Neural cell (in vitro differentiated cells): Measurements from ENCODE around the gene KREMEN1. TPM values are rescaled to one million over a fixed set of nuclear protein-coding genes. Genes with fewer than 3 reads are reported as not detected.

ENCODE experiments used
- H2AFZ ChIP-seq: fragments of 200-600, 300-800 bp; sonication (generic), shearing (Covaris generic); 2 replicates; pipeline ENCODE4 v1.6.0; 2014; ENCODE audit warnings: low read depth, mild to moderate bottlenecking, antibody characterized with exemption, low read length, moderate library complexity
- H3F3A ChIP-seq: fragments of 200-600 bp; shearing (Covaris generic); 2 replicates; pipeline ENCODE4 v1.6.1; 2016; ENCODE audit warnings: mild to moderate bottlenecking, moderate library complexity, mixed read lengths, antibody characterized with exemption, low read length; ENCODE audit not compliant: insufficient read depth, poor library complexity, severe bottlenecking
- H3K27ac ChIP-seq: fragments of 200-600, 300-800 bp; sonication (generic), shearing (Covaris generic); 2 replicates; pipeline ENCODE4 v1.5.1; 2014; ENCODE audit warnings: mild to moderate bottlenecking, low read length, moderate library complexity
- H3K27me3 ChIP-seq: fragments of 300-800, 200-600 bp; sonication (generic), shearing (Covaris generic); 2 replicates; pipeline ENCODE4 v1.6.0; 2014; ENCODE audit warnings: mild to moderate bottlenecking, low read depth, low read length, moderate library complexity; ENCODE audit not compliant: insufficient read depth
- H3K36me3 ChIP-seq: fragments of 300-800, 200-600 bp; sonication (generic), shearing (Covaris generic); 2 replicates; pipeline ENCODE4 v1.5.1; 2014; ENCODE audit warnings: mild to moderate bottlenecking, antibody characterized with exemption, low read length, moderate library complexity; ENCODE audit not compliant: insufficient read depth
- H3K4me2 ChIP-seq: fragments of 300-800, 200-600 bp; sonication (generic), shearing (Covaris generic); 2 replicates; pipeline ENCODE4 v1.6.0; 2014; ENCODE audit warnings: mild to moderate bottlenecking, low read length
- H3K4me3 ChIP-seq: fragments of 300-800, 200-600 bp; sonication (generic), shearing (Covaris generic); 2 replicates; pipeline ENCODE4 v1.5.1; 2014; ENCODE audit warnings: mild to moderate bottlenecking, low read length, moderate library complexity
- H3K79me2 ChIP-seq: fragments of 200-600 bp; shearing (Covaris generic); replicated peaks from 2 replicates; pipeline ENCODE4 v1.6.0; 2014; ENCODE audit warnings: mild to moderate bottlenecking, low read length, moderate library complexity; ENCODE audit not compliant: insufficient read depth
- H3K9ac ChIP-seq: fragments of 300-800, 200-600 bp; sonication (generic), shearing (Covaris generic); 2 replicates; pipeline ENCODE4 v1.6.1; 2016; ENCODE audit warnings: mild to moderate bottlenecking, low read length, mixed read lengths
- H3K9me2 ChIP-seq: fragments of 200-600 bp; shearing (Covaris generic); 2 replicates; pipeline ENCODE4 v1.6.1; 2016; ENCODE audit warnings: mild to moderate bottlenecking, low read length, mixed read lengths; ENCODE audit not compliant: insufficient read depth
- H3K9me3 ChIP-seq: fragments of 200-600, 300-800 bp; sonication (generic), shearing (Covaris generic); 2 replicates; pipeline ENCODE4 v1.6.1; 2016; ENCODE audit warnings: mild to moderate bottlenecking, mixed run types, low read length, moderate library complexity, mixed read lengths
- H4K20me1 ChIP-seq: fragments of 200-600 bp; shearing (Covaris generic); 2 replicates; pipeline ENCODE4 v1.6.1; 2016; ENCODE audit warnings: mild to moderate bottlenecking, mixed run types; ENCODE audit not compliant: insufficient read depth
- EP300 ChIP-seq: fragments of 450-650 bp; conservative IDR thresholded peaks from 2 replicates; pipeline ENCODE4 v1.6.1; 2014; ENCODE audit warnings: antibody characterized with exemption, mild to moderate bottlenecking, moderate library complexity; ENCODE audit not compliant: poor library complexity, severe bottlenecking
- EZH2 ChIP-seq: fragments of 200-600, 300-800 bp; shearing (Covaris generic), sonication (generic); IDR thresholded peaks from 2 replicates; pipeline ENCODE4 v1.6.1; 2014; ENCODE audit warnings: antibody characterized with exemption, low read length, borderline replicate concordance, mild to moderate bottlenecking; ENCODE audit not compliant: insufficient read depth, poor library complexity, severe bottlenecking
- MXI1 ChIP-seq: fragments of 450-650 bp; conservative IDR thresholded peaks from 2 replicates; pipeline ENCODE4 v1.6.1; 2014; ENCODE audit warnings: antibody characterized with exemption, mild to moderate bottlenecking; ENCODE audit not compliant: poor library complexity, severe bottlenecking
- POLR2AphosphoS5 ChIP-seq: IDR thresholded peaks from 2 replicates; pipeline ENCODE4 v1.6.1; 2012
- RAD21 ChIP-seq: fragments of 450-650 bp; conservative IDR thresholded peaks from 2 replicates; pipeline ENCODE4 v1.6.1; 2014; ENCODE audit warnings: antibody characterized with exemption, mild to moderate bottlenecking, moderate library complexity
- REST ChIP-seq: IDR thresholded peaks from 2 replicates; pipeline ENCODE4 v1.6.1; 2012; ENCODE audit warnings: borderline replicate concordance
- SMC3 ChIP-seq: fragments of 450-650 bp; conservative IDR thresholded peaks from 2 replicates; pipeline ENCODE4 v1.6.1; 2014; ENCODE audit warnings: antibody characterized with exemption, mild to moderate bottlenecking, moderate library complexity; ENCODE audit not compliant: poor library complexity
- TAF1 ChIP-seq: IDR thresholded peaks from 2 replicates; pipeline ENCODE4 v1.6.1; 2012; ENCODE audit warnings: low read depth
- polyA plus RNA-seq: library from polyadenylated mRNA; depleted of rRNA; stranded (reverse); fragments of >200 nt; gene quantifications from 2 replicates; pipeline ENCODE4 v1.2.3, GENCODE V29; 2014
- TF ChIP-seq, protein P1 (sequence below): fragments of 450-650 bp; IDR thresholded peaks from 2 replicates; pipeline ENCODE4 v1.5.1; 2014; ENCODE audit warnings: antibody characterized with exemption, mild to moderate bottlenecking, moderate library complexity; ENCODE audit not compliant: poor library complexity, severe bottlenecking

KREMEN1 gene
- polyA plus RNA-seq, 1 donor from 2014 or later = 3.3 TPM

- no peak overlapping the region for H3K9ac ChIP-seq
- H3K27me3 ChIP-seq = no peaks in the 10 kb centered on the region
- no peaks in the 10 kb centered on the region for H3K9me2 ChIP-seq
- no peaks in the 10 kb centered on the region for H3K79me2 ChIP-seq
- no peak overlapping the region for H3K4me2 ChIP-seq
- no peaks in the 10 kb centered on the region for H4K20me1 ChIP-seq
- H3F3A ChIP-seq = no peaks in the 10 kb centered on the region
- TF ChIP-seq REST = no peak
- no peak for TF ChIP-seq POLR2AphosphoS5
- no peak for TF ChIP-seq SMC3
- no peak for TF ChIP-seq MXI1
- no peak for TF ChIP-seq EZH2
- TF ChIP-seq RAD21 = no peak
- no peak for TF ChIP-seq EP300
- TF ChIP-seq TAF1 = no peak
- TF ChIP-seq, protein P1, sequence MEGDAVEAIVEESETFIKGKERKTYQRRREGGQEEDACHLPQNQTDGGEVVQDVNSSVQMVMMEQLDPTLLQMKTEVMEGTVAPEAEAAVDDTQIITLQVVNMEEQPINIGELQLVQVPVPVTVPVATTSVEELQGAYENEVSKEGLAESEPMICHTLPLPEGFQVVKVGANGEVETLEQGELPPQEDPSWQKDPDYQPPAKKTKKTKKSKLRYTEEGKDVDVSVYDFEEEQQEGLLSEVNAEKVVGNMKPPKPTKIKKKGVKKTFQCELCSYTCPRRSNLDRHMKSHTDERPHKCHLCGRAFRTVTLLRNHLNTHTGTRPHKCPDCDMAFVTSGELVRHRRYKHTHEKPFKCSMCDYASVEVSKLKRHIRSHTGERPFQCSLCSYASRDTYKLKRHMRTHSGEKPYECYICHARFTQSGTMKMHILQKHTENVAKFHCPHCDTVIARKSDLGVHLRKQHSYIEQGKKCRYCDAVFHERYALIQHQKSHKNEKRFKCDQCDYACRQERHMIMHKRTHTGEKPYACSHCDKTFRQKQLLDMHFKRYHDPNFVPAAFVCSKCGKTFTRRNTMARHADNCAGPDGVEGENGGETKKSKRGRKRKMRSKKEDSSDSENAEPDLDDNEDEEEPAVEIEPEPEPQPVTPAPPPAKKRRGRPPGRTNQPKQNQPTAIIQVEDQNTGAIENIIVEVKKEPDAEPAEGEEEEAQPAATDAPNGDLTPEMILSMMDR = no peak
- H3K4me3 ChIP-seq = no peak overlapping the region
- H3K27ac ChIP-seq = no peak overlapping the region
- no peaks in the 10 kb centered on the region for H3K9me3 ChIP-seq
- no peaks in the 10 kb centered on the region for H3K36me3 ChIP-seq
- H2AFZ ChIP-seq = no peak overlapping the region
These were observed 139.9 kb downstream of the KREMEN1 start for GRCh38 chr22:29212743-29213142.

DNA sequence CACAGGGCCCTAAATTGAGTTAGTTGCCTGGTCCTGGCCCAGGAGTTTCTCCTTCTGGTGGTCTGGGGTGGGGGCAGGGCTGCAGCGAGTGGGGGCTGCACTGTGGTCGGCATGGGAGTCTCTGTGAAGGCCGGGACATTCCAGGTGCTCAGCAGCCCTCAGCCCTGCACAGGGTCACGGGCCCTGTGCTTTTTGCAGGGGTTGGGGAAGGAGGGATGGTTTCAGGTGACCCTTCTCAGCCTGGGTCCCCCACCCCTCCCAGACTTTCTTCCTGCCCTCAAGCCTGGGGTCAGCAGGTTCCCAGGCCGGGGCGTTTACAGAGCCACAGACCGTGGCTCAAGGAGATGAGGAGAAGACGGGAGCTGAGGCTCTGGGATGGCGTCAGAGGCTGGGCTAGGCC lies 140.7 kb downstream of the KREMEN1 start:
- no peak overlapping the region for H3K9ac ChIP-seq
- TF ChIP-seq EZH2 (no peak), MXI1 (no peak)
- TF ChIP-seq, protein P1 = no peak
- no peaks in the 10 kb centered on the region for H3K9me3 ChIP-seq
- H3F3A ChIP-seq = no peaks in the 10 kb centered on the region
- H3K27me3 ChIP-seq = no peaks in the 10 kb centered on the region
- no peaks in the 10 kb centered on the region for H3K79me2 ChIP-seq
- no peaks in the 10 kb centered on the region for H3K9me2 ChIP-seq
- H3K4me3 ChIP-seq = no peak overlapping the region
- no peak overlapping the region for H3K27ac ChIP-seq
- H3K4me2 ChIP-seq = no peak overlapping the region
- H3K36me3 ChIP-seq = no peaks in the 10 kb centered on the region
- no peak overlapping the region for H2AFZ ChIP-seq
- no peaks in the 10 kb centered on the region for H4K20me1 ChIP-seq
